Sigmoid colon (tissue), 7 donors: ENCODE data around the gene CCDC126. TPM values are rescaled to one million over a fixed set of nuclear protein-coding genes. Genes with fewer than 3 reads are reported as not detected.

Experiments
- DNase-seq: peaks from one replicate; pipeline ENCODE4 v3.0.0-alpha.2; 2019
- H3K27ac ChIP-seq, 4 donors: fragments of 200-600 bp; sonication (generic); one replicate each; pipeline ENCODE4 v1.5.1; 2016 to 2019; ENCODE audit warnings: mild to moderate bottlenecking in 1 of 4
- H3K27me3 ChIP-seq, 3 donors: fragments of 200-600 bp; sonication (generic); one replicate each; pipeline ENCODE4 v1.5.1; 2019; ENCODE audit warnings: mild to moderate bottlenecking in 1 of 3
- H3K36me3 ChIP-seq, 4 donors: fragments of 200-600 bp; sonication (generic); one replicate each; pipeline ENCODE4 v1.5.1; 2016 to 2019
- H3K4me1 ChIP-seq, 4 donors: fragments of 200-600 bp; sonication (generic); one replicate each; pipeline ENCODE4 v1.5.1; 2017 to 2019
- H3K4me3 ChIP-seq, 4 donors: fragments of 200-600 bp; sonication (generic); one replicate each; pipeline ENCODE4 v1.5.1; 2017 to 2019; ENCODE audit warnings: mild to moderate bottlenecking in 2 of 4, moderate library complexity in 1 of 4
- H3K9me3 ChIP-seq, 4 donors: fragments of 200-600 bp in 3 of 4; sonication (generic) in 3 of 4; one replicate each; pipeline versions ENCODE4 v1.5.1 to v1.6.1; 2013 to 2019
- EP300 ChIP-seq, 4 donors: sonication (generic); formaldehyde crosslinking; IDR thresholded peaks; one replicate each; pipeline ENCODE4 v1.6.1; 2017; ENCODE audit warnings: antibody characterized with exemption in 4 of 4
- POLR2A ChIP-seq, 2 donors: fragments of 450-650 bp; IDR thresholded peaks; one replicate each; pipeline ENCODE4 v1.6.1; 2016; ENCODE audit warnings: antibody characterized with exemption in 2 of 2, mild to moderate bottlenecking in 2 of 2, moderate library complexity in 2 of 2
- POLR2AphosphoS5 ChIP-seq, 4 donors: sonication (generic); formaldehyde crosslinking; IDR thresholded peaks; one replicate each; pipeline ENCODE4 v1.6.1; 2017; ENCODE audit warnings: antibody characterized with exemption in 4 of 4
- WGBS, 2 donors: extraction: QIAGEN DNeasy Blood & Tissue Kit; methylation state at CpG; one replicate each; pipeline ENCODE4 v1.1.7; 2013; 5-methylcytosine and 5-hydroxymethylcytosine counted together
- intact Hi-C: fragments of 100-400 bp; cut with DNase I; formaldehyde crosslinking; loops from one replicate; pipeline ENCODE4 v1.15.1; 2023
- polyA plus RNA-seq, 3 donors: library from polyadenylated mRNA; stranded (reverse); fragments of 200-250 nt; gene quantifications; one replicate each; pipeline ENCODE4 v1.2.3, GENCODE V29; 2013
- total RNA-seq, 4 donors: library from RNA; depleted of rRNA; stranded (reverse); fragments of >200 nt; gene quantifications; one replicate each; pipeline ENCODE4 v1.1.0, GENCODE V29; 2016
- TF ChIP-seq, protein P1 (sequence below), 4 experiments: fragments of 450-650 bp in 3 of 4; fragments of 200-600 bp in 1 of 4; IDR thresholded peaks; one replicate each; pipeline ENCODE4 v1.5.1; 2016 to 2019; ENCODE audit warnings: antibody characterized with exemption in 4 of 4, mild to moderate bottlenecking in 3 of 4, moderate library complexity in 2 of 4
- donor health status: healthy with polysubstance abuse.
- donor health status: Bipolar disorder and iron deficiency.
- donor health status: healthy.

CCDC126 gene
- total and polyA plus RNA-seq, 7 donors, result 5.0 to 25.0 (median 11.1) TPM

DNA sequence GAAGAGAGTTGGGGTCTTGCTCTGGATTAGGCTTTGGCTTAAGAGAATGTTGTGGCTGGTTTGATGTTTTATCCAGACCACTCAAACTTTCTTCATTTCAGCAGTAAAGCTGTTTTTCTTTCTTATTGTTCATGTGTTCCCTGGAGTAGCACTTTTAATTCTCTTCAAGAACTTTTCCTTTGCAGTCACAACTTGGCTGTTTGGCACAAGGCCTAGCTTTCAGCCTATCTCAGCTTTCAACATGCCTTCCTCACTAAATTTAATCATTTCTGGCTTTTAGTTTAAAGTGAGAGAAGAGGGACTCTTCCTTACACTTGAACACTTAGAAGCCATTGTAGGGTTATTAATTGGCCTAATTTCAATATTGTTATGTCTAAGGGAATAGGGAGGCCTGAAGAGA is 18.1 kb downstream of the CCDC126 start:
- H3K36me3 ChIP-seq, result peaks cover 0 to 6% (median 3%) of the 10 kb centered on the region in 4 donors
- DNase-seq, result no peak
- H3K27me3 ChIP-seq, result no peaks in the 10 kb centered on the region
- no peaks in the 10 kb centered on the region for H3K4me1 ChIP-seq
- no peak overlapping the region for H3K27ac ChIP-seq
- peaks cover 0 to 11% (median 2%) of the 10 kb centered on the region in 4 donors for H3K9me3 ChIP-seq
- intact Hi-C loops, result no loop called here
- no peak overlapping the region for H3K4me3 ChIP-seq
- TF ChIP-seq POLR2AphosphoS5 (IDR thresholded peaks at IDR 0.05) (no peak), POLR2A (IDR thresholded peaks at IDR 0.05) (no peak)
- TF ChIP-seq, protein P1, sequence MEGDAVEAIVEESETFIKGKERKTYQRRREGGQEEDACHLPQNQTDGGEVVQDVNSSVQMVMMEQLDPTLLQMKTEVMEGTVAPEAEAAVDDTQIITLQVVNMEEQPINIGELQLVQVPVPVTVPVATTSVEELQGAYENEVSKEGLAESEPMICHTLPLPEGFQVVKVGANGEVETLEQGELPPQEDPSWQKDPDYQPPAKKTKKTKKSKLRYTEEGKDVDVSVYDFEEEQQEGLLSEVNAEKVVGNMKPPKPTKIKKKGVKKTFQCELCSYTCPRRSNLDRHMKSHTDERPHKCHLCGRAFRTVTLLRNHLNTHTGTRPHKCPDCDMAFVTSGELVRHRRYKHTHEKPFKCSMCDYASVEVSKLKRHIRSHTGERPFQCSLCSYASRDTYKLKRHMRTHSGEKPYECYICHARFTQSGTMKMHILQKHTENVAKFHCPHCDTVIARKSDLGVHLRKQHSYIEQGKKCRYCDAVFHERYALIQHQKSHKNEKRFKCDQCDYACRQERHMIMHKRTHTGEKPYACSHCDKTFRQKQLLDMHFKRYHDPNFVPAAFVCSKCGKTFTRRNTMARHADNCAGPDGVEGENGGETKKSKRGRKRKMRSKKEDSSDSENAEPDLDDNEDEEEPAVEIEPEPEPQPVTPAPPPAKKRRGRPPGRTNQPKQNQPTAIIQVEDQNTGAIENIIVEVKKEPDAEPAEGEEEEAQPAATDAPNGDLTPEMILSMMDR (IDR thresholded peaks at IDR 0.05), result no peak

DNA sequence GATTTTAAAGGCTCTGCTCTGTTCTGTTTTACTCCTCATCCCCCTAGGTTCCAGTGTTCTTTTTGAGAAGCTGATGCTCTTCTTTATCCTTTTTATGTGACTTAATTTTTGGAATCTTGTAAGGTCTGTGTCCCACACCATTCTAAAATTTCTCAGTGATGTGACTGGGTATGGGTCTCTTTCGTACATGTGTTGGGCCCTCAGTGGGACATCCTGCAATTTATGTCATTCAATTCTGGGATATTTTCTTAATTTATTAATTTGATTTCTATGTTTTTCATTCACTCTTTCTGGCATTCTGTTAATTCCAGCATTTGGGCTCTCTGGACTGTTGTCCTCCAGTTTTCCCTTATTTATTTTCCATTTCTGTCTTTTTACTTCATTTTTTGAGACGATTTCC is 19.4 kb downstream of the CCDC126 start:
- H3K27me3 ChIP-seq, result no peaks in the 10 kb centered on the region
- intact Hi-C loops, result no loop called here
- no peaks in the 10 kb centered on the region for H3K4me1 ChIP-seq
- TF ChIP-seq POLR2A (IDR thresholded peaks at IDR 0.05) (no peak), POLR2AphosphoS5 (IDR thresholded peaks at IDR 0.05) (no peak), EP300 (IDR thresholded peaks at IDR 0.05) (no peak)
- TF ChIP-seq, protein P1 (IDR thresholded peaks at IDR 0.05), result no peak
- no peak overlapping the region for H3K4me3 ChIP-seq
- H3K36me3 ChIP-seq, result peaks cover 0 to 6% (median 1%) of the 10 kb centered on the region in 4 donors
- no peak overlapping the region for H3K27ac ChIP-seq
- WGBS, 2 donors, result 95 to 98% methylated on average over 2 of the region's 2 CpGs
- H3K9me3 ChIP-seq, result peaks cover 0 to 11% (median 2%) of the 10 kb centered on the region in 4 donors
- DNase-seq, result no peak

DNA sequence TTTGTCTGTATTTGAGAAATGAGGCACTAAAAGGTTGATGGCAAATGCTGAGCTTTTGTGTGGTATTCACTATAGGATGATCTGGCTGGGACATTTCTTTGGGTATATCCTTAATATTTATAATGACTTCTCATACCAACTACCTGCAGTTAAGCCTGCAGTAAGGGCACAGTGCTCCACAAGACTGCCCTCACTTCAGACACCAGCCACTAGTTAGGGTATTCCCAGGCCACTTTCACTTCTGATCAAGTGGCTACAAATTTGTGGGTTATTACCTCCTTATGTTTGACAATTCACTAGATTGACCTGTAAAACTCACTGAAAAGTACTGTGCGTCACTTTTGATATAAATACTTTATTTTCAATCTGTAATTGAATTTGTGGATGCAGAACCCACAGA is 20.3 kb downstream of the CCDC126 start:
- no peak overlapping the region for H3K27ac ChIP-seq
- H3K4me3 ChIP-seq, result no peak overlapping the region
- H3K27me3 ChIP-seq, result no peaks in the 10 kb centered on the region
- no peak for TF ChIP-seq POLR2A (IDR thresholded peaks at IDR 0.05)
- TF ChIP-seq POLR2AphosphoS5 (IDR thresholded peaks at IDR 0.05), result no peak
- DNase-seq, result no peak
- intact Hi-C loops, result no loop called here
- H3K36me3 ChIP-seq, result peaks cover 0 to 6% (median 0%) of the 10 kb centered on the region in 4 donors
- 96 to 97% methylated on average over 1 of the region's 1 CpG for WGBS, 2 donors
- H3K9me3 ChIP-seq, result peaks cover 0 to 11% (median 2%) of the 10 kb centered on the region in 4 donors
- H3K4me1 ChIP-seq, result no peaks in the 10 kb centered on the region

DNA sequence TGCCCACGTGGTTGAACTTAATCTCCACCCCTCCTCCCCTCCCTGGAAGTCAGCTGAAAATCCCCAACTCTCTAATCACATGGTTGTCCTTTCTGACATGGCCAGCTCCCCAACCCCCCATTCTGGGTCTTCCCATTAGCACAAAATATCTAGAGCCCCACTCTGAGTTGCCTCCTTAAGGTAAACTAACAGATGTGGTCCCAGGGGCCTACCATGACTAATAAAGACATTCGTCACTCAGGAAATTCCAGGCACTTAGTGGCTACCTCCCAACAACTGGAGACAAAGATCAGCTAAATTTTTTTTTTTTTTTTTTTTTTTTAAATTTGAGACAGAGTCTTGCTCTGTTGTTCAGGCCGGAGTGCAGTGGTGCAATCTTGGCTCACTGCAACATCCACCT is 21.1 kb downstream of the CCDC126 start:
- peaks cover 0 to 6% (median 0%) of the 10 kb centered on the region in 4 donors for H3K36me3 ChIP-seq
- H3K27me3 ChIP-seq, result no peaks in the 10 kb centered on the region
- intact Hi-C loops, result no loop called here
- peaks cover 0 to 11% (median 2%) of the 10 kb centered on the region in 4 donors for H3K9me3 ChIP-seq
- DNase-seq, result no peak
- no peak overlapping the region for H3K27ac ChIP-seq
- TF ChIP-seq POLR2A (IDR thresholded peaks at IDR 0.05) (no peak), POLR2AphosphoS5 (IDR thresholded peaks at IDR 0.05) (no peak), EP300 (IDR thresholded peaks at IDR 0.05) (no peak)
- TF ChIP-seq, protein P1 (IDR thresholded peaks at IDR 0.05), result no peak
- H3K4me3 ChIP-seq, result no peak overlapping the region
- H3K4me1 ChIP-seq, result no peaks in the 10 kb centered on the region
- WGBS, 2 donors, result 88 to 93% methylated on average over 3 of the region's 3 CpGs

DNA sequence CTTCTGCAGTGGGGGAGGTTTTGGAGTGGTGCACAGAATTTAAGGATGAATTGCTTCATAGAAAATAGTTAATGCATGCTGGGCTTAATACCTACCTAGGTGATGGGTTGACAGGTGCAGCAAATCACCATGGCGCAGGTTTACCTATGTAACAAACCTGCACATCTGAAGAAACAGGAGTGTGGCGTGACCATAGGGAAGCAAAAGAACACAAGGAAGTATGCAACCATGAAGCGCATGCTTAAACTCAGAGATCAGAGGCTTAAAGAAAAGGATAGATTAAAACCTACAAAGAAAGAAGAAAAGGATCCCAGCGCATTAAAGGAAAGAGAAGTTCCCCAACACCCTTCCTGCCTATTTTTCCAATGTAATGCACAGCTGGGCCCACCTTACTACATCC is 22.0 kb downstream of the CCDC126 start:
- peaks cover 0 to 11% (median 2%) of the 10 kb centered on the region in 4 donors for H3K9me3 ChIP-seq
- DNase-seq, result no peak
- WGBS, 2 donors, result 96 to 97% methylated on average over 4 of the region's 4 CpGs
- no peak for TF ChIP-seq POLR2A (IDR thresholded peaks at IDR 0.05)
- TF ChIP-seq POLR2AphosphoS5 (IDR thresholded peaks at IDR 0.05), result no peak
- TF ChIP-seq EP300 (IDR thresholded peaks at IDR 0.05), result no peak
- TF ChIP-seq, protein P1 (IDR thresholded peaks at IDR 0.05), result no peak
- H3K4me1 ChIP-seq, result no peaks in the 10 kb centered on the region
- H3K27me3 ChIP-seq, result no peaks in the 10 kb centered on the region
- H3K4me3 ChIP-seq, result no peak overlapping the region
- H3K27ac ChIP-seq, result no peak overlapping the region
- intact Hi-C loops, result no loop called here
- peaks cover 0 to 6% (median 0%) of the 10 kb centered on the region in 4 donors for H3K36me3 ChIP-seq
